DOHH2 (cell line): Measurements from ENCODE around the gene ZFHX3.

Source experiments
- H3F3A ChIP-seq: fragments of 200-600 bp; sonication (generic), shearing (Covaris generic); 2 replicates; pipeline ENCODE4 v1.6.0; 2016; ENCODE audit warnings: antibody characterized with exemption, mild to moderate bottlenecking; ENCODE audit not compliant: control insufficient read depth, insufficient read depth
- H3K27ac ChIP-seq: fragments of 200-600 bp; sonication (generic); 2 replicates; pipeline ENCODE4 v1.5.1; 2014; ENCODE audit warnings: low read depth, mild to moderate bottlenecking, low read length, moderate library complexity
- H3K27me3 ChIP-seq: fragments of 200-600 bp; sonication (generic); 2 replicates; pipeline ENCODE4 v1.6.1; 2014; ENCODE audit warnings: mild to moderate bottlenecking, low read length, mixed read lengths; ENCODE audit not compliant: control insufficient read depth
- H3K36me3 ChIP-seq: fragments of 200-600 bp; sonication (generic); 2 replicates; pipeline ENCODE4 v1.6.1; 2014; ENCODE audit warnings: mild to moderate bottlenecking, low read length, moderate library complexity, mixed read lengths; ENCODE audit not compliant: control insufficient read depth
- H3K4me1 ChIP-seq: fragments of 200-600 bp; sonication (generic); 2 replicates; pipeline ENCODE4 v1.6.1; 2014; ENCODE audit warnings: mild to moderate bottlenecking, low read length, mixed read lengths; ENCODE audit not compliant: control insufficient read depth
- H3K4me2 ChIP-seq: fragments of 200-600 bp; sonication (generic); 2 replicates; pipeline ENCODE4 v1.6.0; 2014; ENCODE audit warnings: mild to moderate bottlenecking, low read length, moderate library complexity
- H3K4me3 ChIP-seq: fragments of 200-600 bp; sonication (generic); 2 replicates; pipeline ENCODE4 v1.5.1; 2014; ENCODE audit warnings: mild to moderate bottlenecking, low read length, mixed read lengths
- H3K79me2 ChIP-seq: fragments of 200-600 bp; sonication (generic); 2 replicates; pipeline ENCODE4 v1.6.1; 2014; ENCODE audit warnings: mild to moderate bottlenecking, low read length, mixed read lengths; ENCODE audit not compliant: control insufficient read depth
- H3K9me2 ChIP-seq: fragments of 200-600 bp; sonication (generic); replicated peaks from 2 replicates; pipeline ENCODE4 v1.6.1; 2014; ENCODE audit warnings: mild to moderate bottlenecking, low read length, mixed read lengths; ENCODE audit not compliant: control insufficient read depth
- H3K9me3 ChIP-seq: fragments of 200-600 bp; sonication (generic); 2 replicates; pipeline ENCODE4 v1.6.1; 2014; ENCODE audit warnings: antibody characterized with exemption, low read length, mixed read lengths; ENCODE audit not compliant: control insufficient read depth, insufficient read depth
- H4K20me1 ChIP-seq: fragments of 200-600 bp; sonication (generic); 2 replicates; pipeline ENCODE4 v1.6.0; 2014; ENCODE audit warnings: low read depth, mild to moderate bottlenecking, antibody characterized with exemption, low read length, moderate library complexity; ENCODE audit not compliant: control insufficient read depth, insufficient read depth
- EZH2phosphoT487 ChIP-seq: fragments of 200-600 bp; sonication (generic); IDR thresholded peaks from 2 replicates; pipeline ENCODE4 v1.6.1; 2017; ENCODE audit warnings: borderline replicate concordance, mild to moderate bottlenecking, antibody characterized with exemption, low read length, moderate library complexity, mixed read lengths
- TF ChIP-seq, protein P1 (sequence below): fragments of 200-600 bp; sonication (generic); IDR thresholded peaks from one replicate; pipeline ENCODE4 v1.5.1; 2014; ENCODE audit warnings: antibody characterized with exemption, mild to moderate bottlenecking, low read depth, low read length; ENCODE audit not compliant: poor library complexity, severe bottlenecking

ZFHX3 gene

DNA sequence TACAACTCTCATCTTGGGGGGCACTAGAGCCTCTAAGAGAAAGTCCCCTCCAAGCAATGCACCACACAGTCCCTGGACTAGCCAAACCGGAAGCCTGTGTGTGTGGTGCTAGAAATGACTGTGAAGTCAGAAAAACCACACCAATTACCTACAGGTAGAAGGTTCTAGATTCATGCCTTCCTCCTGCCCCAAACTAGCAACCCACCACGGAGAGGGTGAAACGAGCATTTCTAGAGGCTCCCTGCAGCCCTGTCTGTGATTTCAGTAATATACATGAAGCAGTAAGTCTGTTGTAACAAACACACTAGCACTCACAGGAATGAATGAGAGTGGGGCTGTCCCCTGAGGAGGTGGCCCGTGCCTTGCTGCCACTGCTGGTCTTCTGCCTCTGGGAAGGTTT, 13.6 kb downstream of the ZFHX3 start:
- H3K4me3 ChIP-seq: no peak overlapping the region
- H3K4me1 ChIP-seq: peaks cover 66% of the 10 kb centered on the region
- no peak for TF ChIP-seq EZH2phosphoT487
- TF ChIP-seq, protein P1, sequence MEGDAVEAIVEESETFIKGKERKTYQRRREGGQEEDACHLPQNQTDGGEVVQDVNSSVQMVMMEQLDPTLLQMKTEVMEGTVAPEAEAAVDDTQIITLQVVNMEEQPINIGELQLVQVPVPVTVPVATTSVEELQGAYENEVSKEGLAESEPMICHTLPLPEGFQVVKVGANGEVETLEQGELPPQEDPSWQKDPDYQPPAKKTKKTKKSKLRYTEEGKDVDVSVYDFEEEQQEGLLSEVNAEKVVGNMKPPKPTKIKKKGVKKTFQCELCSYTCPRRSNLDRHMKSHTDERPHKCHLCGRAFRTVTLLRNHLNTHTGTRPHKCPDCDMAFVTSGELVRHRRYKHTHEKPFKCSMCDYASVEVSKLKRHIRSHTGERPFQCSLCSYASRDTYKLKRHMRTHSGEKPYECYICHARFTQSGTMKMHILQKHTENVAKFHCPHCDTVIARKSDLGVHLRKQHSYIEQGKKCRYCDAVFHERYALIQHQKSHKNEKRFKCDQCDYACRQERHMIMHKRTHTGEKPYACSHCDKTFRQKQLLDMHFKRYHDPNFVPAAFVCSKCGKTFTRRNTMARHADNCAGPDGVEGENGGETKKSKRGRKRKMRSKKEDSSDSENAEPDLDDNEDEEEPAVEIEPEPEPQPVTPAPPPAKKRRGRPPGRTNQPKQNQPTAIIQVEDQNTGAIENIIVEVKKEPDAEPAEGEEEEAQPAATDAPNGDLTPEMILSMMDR: no peak
- H3K27me3 ChIP-seq: no peaks in the 10 kb centered on the region
- H3K27ac ChIP-seq: no peak overlapping the region
- H3K36me3 ChIP-seq: no peaks in the 10 kb centered on the region
- H3K79me2 ChIP-seq: peaks cover 41% of the 10 kb centered on the region
- H4K20me1 ChIP-seq: peaks cover 8% of the 10 kb centered on the region; the same call in 1 of the 2 replicates
- peaks cover 7% of the 10 kb centered on the region; the same call in 1 of the 2 replicates for H3F3A ChIP-seq
- peak overlapping the region; percentile 57 for H3K4me2 ChIP-seq
- no peaks in the 10 kb centered on the region for H3K9me2 ChIP-seq
- H3K9me3 ChIP-seq: no peaks in the 10 kb centered on the region

DNA sequence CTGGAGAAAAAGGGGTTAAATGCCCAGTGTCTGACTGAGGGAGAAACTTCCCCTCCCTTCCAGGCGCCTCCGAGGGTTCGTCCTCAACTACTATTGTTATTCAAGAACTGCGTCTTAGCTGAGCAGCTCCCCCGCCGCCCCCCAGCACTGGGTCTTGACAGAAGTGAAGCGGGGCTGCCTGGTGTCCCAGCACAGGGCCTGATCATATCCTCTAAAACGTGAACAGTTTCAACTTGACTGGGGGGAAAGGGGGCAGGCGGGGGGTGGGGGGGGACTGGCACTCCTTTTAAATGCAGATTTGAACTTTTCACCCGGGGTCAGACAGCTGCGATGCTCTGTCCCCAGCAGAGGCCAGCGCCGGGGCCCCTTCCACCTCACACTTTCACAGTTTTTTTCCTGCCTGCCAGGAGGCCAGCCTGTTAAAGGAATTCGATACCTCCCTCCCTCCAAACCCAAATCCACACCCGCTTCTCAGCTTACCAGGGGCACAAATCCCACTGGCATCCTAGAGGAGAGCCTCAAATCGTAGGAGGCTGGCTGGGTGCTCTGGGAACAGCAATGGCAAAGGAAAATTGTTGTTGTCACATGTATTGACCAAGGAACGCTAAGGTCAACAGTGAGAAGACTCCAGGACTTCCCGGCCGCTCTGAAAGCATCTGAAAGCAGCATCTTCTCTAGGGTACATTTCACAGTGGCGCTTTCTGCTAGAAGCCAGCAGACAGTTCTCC, 14.5 kb downstream of the ZFHX3 start:
- peak overlapping the region; percentile 57 for H3K4me2 ChIP-seq
- no peak overlapping the region for H3K27ac ChIP-seq
- TF ChIP-seq EZH2phosphoT487: no peak
- TF ChIP-seq, protein P1: no peak
- H4K20me1 ChIP-seq: peaks cover 8% of the 10 kb centered on the region; the same call in 1 of the 2 replicates
- no peaks in the 10 kb centered on the region for H3K9me2 ChIP-seq
- H3F3A ChIP-seq: peaks cover 7% of the 10 kb centered on the region; the same call in 1 of the 2 replicates
- no peaks in the 10 kb centered on the region for H3K27me3 ChIP-seq
- H3K4me3 ChIP-seq: peak overlapping the region; percentile 58
- peaks cover 66% of the 10 kb centered on the region for H3K4me1 ChIP-seq
- no peaks in the 10 kb centered on the region for H3K36me3 ChIP-seq
- peaks cover 37% of the 10 kb centered on the region for H3K79me2 ChIP-seq
- no peaks in the 10 kb centered on the region for H3K9me3 ChIP-seq

GRCh38 chr16:73032541-73033270, 15.2 kb downstream of the ZFHX3 start:
- Histone ChIP-seq H3K4me2 (peak overlapping the region; percentile 57), H3K79me2 (peaks cover 34% of the 10 kb centered on the region), H3F3A (peaks cover 7% of the 10 kb centered on the region; the same call in 1 of the 2 replicates), H3K36me3 (no peaks in the 10 kb centered on the region), H4K20me1 (peaks cover 8% of the 10 kb centered on the region; the same call in 1 of the 2 replicates), H3K9me3 (no peaks in the 10 kb centered on the region), H3K27ac (peak overlapping the region; percentile 29; the same call in 1 of the 2 replicates), H3K27me3 (no peaks in the 10 kb centered on the region), H3K9me2 (no peaks in the 10 kb centered on the region), H3K4me1 (peaks cover 61% of the 10 kb centered on the region), H3K4me3 (peak overlapping the region; percentile 58)
- no peak for TF ChIP-seq EZH2phosphoT487
- TF ChIP-seq, protein P1: peak; percentile 28
